ENCODE results near the gene PHAX.

PHAX gene

GRCh38 chr5:126648471-126648870 lies 47.7 kb downstream of the PHAX start:
- TF ChIP-seq CTCF (conservative IDR thresholded peaks at IDR 0.05), result no peak
- no peak overlapping the region for H3K27ac ChIP-seq

- peak overlapping the region; percentile 27; the same call in 1 of the 2 replicates for H3K27ac ChIP-seq
Observed at GRCh38 chr5:126649057-126649456, 48.3 kb downstream of the PHAX start.

- H3K27ac ChIP-seq, result peak overlapping the region; percentile 27; the same call in 1 of the 2 replicates
Observed at GRCh38 chr5:126649709-126650108, 49.0 kb downstream of the PHAX start.

- no peak overlapping the region for H3K27ac ChIP-seq
- no peak for TF ChIP-seq CTCF (conservative IDR thresholded peaks at IDR 0.05)
Observed at GRCh38 chr5:126650463-126650862, 49.7 kb downstream of the PHAX start.

- no peak for TF ChIP-seq CTCF (conservative IDR thresholded peaks at IDR 0.05)
- no peak overlapping the region; the same call in 1 of the 2 replicates for H3K27ac ChIP-seq
Observed at GRCh38 chr5:126651013-126651577, 50.3 kb downstream of the PHAX start.

GRCh38 chr5:126656401-126657007 lies 55.8 kb downstream of the PHAX start:
- H3K27ac ChIP-seq, result no peak overlapping the region
- peak; percentile 93 for TF ChIP-seq CTCF (conservative IDR thresholded peaks at IDR 0.05)

GRCh38 chr5:126658561-126658960 lies 57.8 kb downstream of the PHAX start:
- no peak overlapping the region for H3K27ac ChIP-seq
- no peak for TF ChIP-seq CTCF (conservative IDR thresholded peaks at IDR 0.05)

GRCh38 chr5:126659805-126660482 lies 59.2 kb downstream of the PHAX start:
- H3K27ac ChIP-seq, result no peak overlapping the region
- TF ChIP-seq CTCF (conservative IDR thresholded peaks at IDR 0.05), result no peak
